Suppressor macrophage (primary cell): Measurements from ENCODE around the gene POMP.
"Not testable (repeated sequence)": the region's sequence is repeated elsewhere in the genome, so short reads cannot be mapped to it uniquely, and the experiment has no call there.

Experiments used
- DNase-seq, 4 experiments: peaks; one replicate each; pipeline ENCODE4 v3.0.0-alpha.2; 2020 to 2022

The POMP gene

DNA sequence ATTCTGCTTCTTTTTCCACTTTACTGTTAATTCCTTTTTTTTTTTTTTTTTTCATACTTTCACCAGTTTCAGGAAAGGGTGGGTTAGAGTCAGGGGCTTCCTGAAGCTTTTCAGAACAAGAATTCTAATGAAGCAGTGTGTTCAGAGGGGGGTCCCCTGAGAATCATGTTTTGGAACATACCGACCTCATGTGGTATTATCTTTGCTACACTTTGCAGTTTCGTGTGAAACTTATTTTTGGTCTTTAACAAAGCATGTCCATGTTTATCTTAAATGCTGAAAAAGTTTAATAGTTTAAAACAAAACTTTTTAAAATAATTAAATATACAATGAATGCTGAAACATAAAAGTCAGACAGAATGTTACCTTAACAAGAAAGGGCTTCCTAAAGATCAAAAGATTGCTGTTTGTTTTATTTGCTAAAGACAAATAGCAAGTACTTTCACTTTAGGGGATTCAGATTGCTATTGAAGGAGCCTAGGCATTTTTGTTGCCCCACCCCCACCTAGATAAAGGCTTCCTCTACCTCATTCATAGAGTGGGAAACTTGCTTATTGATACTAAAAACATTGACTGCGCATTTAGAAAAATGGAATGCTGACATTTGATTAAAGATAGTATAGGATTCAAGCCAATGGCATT is 21.1 kb upstream of the POMP start:
- DNase-seq = no peak

GRCh38 chr13:28638756-28639155 is 20.2 kb upstream of the POMP start:
- no peak for DNase-seq

DNA sequence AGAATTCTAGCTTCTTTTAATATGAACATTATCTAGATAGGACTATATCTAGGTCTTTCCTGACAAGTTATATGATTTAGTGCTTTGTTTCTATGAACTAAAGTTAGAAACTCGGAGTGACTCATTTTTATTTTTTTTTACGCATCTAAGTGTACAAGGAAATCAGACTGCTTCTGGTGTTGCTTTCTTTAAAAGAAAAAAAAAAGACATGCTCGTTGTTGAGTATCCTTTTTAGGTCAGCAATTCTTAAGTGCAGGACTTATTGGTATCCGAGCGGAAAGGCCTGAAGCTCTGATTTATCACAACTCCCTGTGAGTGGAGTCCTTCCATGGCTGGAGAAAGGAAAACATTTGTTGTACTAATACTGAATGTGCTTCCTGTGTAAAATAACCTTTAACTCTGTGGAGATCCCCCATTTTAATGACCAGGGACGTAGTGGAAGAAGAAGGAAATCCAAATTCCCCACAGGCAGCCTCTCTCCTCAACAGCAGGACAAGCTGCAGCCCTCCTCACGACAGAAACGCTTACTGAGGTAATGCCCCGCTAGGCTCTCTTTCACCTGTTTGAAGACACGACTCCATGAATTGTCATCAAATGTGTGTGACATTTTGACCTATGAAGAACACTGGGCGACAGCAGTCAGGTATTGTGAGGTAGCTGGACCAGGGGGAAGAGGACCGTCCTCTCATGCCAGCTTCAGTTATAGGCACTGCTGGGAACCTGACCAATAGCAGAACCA is 17.9 kb upstream of the POMP start:
- no peak for DNase-seq

- DNase-seq = peak in 3 of 4 experiments; percentile 17 to 28 (median 25)
Measured at GRCh38 chr13:28641600-28641926, 17.4 kb upstream of the POMP start.

- DNase-seq = no peak
Measured at GRCh38 chr13:28650284-28650683, 8.6 kb upstream of the POMP start.

GRCh38 chr13:28651810-28652401 is 7.0 kb upstream of the POMP start:
- DNase-seq = peak; percentile 34 to 70 (median 50)

GRCh38 chr13:28653111-28653510 is 5.8 kb upstream of the POMP start:
- DNase-seq = no peak

DNA sequence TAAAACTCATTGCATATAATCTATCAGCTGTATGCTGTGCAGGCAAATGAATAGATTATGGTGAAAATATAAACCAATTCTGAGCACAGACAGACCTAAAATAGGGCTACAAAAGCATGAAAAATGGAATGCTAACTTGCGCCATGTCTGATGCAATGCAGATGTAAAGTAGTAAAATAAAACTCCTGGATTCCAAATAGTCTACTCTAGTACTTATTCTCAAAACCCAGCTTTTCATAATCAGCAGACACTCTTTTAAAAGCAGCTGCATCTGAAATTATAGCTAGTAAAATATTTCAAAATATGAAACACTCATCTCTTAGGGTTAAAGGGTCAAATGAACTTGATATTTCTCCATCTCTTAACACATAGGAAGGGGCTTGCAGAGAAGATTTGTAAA is 4.7 kb upstream of the POMP start:
- no peak for DNase-seq

- no peak for DNase-seq
Measured at GRCh38 chr13:28655561-28655960, 3.4 kb upstream of the POMP start.

- DNase-seq = peak; percentile 20 to 69 (median 47)
Measured at GRCh38 chr13:28657784-28658538, 969 bp upstream of the POMP start.

DNA sequence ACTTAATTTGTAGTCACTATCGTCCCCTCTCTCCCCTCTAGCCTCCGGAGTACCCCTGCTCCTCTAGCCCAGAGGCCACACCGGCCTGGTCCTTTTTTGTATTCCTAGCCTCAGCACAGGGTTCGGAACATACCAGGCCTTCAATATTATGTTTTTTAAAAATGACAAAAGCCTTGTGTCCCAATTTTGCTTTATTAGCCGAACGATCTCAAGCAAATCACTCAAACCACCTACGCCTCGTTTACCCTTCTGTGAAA is 463 bp upstream of the POMP start:
- peak in 2 of 4 experiments; percentile 13 to 18 for DNase-seq

- peak in 3 of 4 experiments; percentile 11 to 57 (median 54) for DNase-seq
Measured at GRCh38 chr13:28659621-28659970, 666 bp downstream of the POMP start.

GRCh38 chr13:28666897-28667488 is 8.1 kb downstream of the POMP start:
- DNase-seq = no peak

DNA sequence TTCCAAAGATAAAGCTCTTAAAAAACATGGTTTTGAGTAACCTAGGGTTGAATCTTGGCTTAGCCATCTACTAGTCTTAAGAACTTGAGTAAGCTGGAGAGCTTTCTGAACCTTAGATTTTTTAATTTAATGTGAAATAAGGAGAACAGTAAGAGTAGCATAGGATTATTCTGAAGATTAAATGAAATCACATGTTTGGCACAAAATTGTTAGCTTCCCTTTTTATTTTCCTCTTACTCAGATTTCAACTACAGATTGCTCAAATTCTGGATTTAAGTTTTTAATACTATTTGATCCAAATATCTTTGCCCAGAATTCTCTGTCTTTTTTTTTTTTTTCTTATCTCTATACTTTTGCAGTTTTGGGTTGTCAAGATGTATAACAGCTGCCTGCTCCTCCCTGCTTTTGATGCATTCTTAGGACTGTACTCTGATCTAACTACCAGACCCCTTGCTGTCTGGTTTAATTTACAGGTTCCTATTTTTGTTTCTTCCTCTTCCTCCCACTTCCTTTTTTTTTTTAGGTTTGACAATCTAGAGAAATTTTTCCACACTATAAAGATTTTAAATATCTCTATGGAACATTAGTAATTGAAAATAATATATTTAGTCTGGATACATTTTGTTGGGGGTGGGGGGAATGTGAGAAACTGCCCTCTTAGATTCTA is 12.3 kb downstream of the POMP start:
- peak; percentile 19 to 67 (median 45) for DNase-seq

DNA sequence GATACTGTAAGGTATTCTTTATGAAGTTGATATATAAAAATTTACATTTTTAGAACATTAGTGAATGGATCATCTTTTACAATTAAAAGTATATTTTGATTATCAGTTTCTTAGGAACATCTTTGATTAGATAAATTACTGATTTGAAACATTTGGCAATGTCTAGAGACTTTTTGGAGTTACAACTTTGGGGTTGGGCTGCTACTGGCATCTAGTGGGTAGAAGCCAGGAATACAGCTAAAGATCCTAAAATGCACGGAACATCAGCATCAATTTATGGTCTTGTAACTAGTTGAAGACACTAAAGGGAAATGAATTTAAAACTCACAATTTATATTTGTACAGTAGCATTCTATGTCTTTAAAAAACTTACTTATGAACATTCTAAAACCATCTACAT is 19.9 kb downstream of the POMP start:
- peak in 2 of 4 experiments; percentile 6 to 19 for DNase-seq

DNA sequence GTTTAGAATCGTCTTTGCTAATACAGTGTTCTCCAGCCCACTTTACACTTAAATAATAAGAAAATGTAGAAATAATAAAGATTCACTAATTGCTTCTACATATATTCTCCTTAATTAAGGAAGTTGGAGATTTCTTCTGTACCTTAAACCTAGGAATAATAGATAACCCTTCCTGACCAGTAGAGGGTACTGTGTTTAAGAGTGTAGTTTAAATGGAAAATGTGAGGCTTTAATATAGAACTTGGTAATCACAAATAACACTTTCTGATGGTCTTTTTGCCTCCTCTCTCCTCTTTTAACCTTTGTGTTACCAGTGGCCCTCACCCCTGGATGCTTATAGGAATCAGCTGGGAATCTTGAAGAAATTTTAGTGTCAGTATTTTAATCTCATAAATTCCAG is 20.7 kb downstream of the POMP start:
- peak in 2 of 4 experiments; percentile 28 to 49 for DNase-seq

DNA sequence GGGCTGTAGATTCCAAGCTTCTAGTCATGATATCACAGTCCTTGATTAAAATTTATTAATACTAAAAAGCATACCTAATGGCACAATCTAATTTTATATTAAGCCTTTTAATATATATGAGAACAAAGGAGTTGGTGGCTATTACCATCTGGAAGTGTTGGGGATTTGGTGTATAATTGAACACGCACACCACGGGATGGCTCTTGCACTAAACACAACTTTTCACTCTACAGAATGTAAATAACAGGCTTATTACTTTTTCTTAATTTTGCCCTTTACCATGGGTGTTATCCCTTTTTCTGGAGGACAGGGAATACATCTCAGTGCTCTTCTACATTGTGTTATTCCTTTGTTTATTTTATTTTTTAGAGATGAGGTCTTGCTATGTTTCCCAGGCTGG is 21.6 kb downstream of the POMP start:
- no peak for DNase-seq

DNA sequence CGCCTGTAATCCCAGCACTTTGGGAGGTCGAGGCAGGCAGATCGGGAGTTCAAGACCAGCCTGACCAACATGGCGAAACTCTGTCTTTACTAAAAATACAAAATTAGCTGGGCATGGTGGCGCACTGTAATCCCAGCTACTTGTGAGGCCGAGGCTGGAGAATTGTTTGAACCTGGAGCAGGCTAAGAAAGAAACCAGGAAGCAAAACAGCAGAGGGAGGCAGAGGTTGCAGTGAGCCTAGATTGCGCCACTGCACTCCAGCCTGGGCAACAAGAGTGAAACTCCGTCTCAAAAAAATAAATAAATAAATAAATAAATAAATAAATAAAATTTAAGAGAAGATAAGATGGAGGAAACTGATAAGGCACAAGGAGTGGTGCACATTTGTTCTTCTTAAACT is 24.2 kb downstream of the POMP start:
- DNase-seq = peak in 2 of 4 experiments; percentile 27 to 30

DNA sequence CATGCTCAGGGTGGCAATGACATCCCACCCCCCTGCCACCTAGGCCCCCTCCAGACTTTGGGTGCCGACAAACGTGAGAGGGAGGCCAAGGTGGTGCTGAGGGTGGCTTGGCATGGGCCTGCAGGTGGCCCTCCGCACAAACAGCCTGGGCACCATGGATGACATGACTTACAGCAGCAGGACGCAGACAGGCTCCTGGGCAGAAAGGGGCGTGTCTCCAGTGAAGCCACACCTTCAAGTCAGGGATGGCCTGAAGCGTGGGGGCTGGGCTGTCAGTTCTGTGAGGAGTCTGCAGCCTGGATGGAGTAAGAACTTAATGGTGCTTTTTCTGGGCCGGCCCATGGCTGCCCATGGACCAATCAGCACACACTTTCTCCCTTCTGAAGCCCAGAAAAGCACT is 25.3 kb downstream of the POMP start:
- DNase-seq = no peak

GRCh38 chr13:28685114-28685513 is 26.2 kb downstream of the POMP start:
- no peak for DNase-seq

- DNase-seq = peak in 2 of 4 experiments; percentile 34 to 39
Measured at GRCh38 chr13:28685892-28686291, 27.0 kb downstream of the POMP start.

DNA sequence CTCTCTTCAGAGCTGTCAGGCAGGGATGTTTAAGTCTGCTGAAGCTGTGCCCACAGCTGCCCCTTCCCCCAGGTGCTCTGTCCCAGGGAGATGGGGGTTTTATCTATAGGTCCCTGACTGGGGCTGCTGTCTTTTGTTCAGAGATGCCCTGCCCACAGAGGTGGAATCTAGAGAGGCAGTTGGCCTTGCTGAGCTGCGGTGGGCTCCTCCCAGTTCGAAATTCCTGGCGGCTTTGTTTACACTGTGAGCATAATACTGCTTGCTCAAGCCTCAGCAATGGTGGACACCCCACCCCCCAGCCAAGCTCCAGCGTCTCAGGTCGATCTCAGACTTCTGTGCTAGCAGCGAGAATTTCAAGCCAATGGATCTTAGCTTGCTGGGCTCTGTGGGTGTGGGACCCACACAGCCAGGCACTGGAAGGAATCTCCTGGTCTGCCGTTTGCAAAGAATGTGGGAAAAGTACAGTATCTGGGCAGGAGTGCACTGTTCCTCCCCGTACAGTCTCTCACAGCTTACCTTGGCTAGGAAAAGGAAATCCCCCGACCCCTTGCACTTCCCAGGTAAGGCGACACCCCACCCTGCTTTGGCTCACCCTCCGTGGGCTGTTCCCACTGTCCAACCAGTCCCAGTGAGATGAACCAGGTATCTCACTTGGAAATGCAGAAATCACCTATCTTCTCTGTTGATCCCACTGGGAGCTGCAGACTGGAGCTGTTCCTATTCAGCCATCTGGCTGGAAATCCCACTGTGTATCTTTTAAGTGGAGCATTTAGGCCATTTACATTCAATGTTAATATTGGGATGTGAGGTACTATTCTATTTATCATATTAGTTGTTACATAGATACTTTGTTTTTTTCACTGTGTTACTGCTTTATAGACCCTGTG is 34.9 kb downstream of the POMP start:
- not testable (repeated sequence) for DNase-seq
